Esophagus muscularis mucosa (tissue), 4 donors: ENCODE data around the gene MX2. TPM values are rescaled to one million over a fixed set of nuclear protein-coding genes. Genes with fewer than 3 reads are reported as not detected.

ENCODE experiments used
- DNase-seq: peaks from one replicate; pipeline ENCODE4 v3.0.0-alpha.2; 2017; ENCODE audit errors: extremely low spot score
- H3K27ac ChIP-seq, 4 donors: fragments of 200-600 bp; sonication (generic); replicated peaks in 1 of 4; 1 replicate in 3 of 4; 2 replicates in 1 of 4; pipeline ENCODE4 v1.5.1; 2016 to 2019; ENCODE audit warnings: mild to moderate bottlenecking in 1 of 4
- H3K27me3 ChIP-seq, 4 donors: fragments of 200-600 bp; sonication (generic); one replicate each; pipeline versions ENCODE4 v1.5.1 to v1.6.0; 2016 to 2019
- H3K36me3 ChIP-seq, 4 donors: fragments of 200-600 bp; sonication (generic); one replicate each; pipeline ENCODE4 v1.5.1; 2016 to 2019
- H3K4me1 ChIP-seq, 4 donors: fragments of 200-600 bp; sonication (generic); one replicate each; pipeline ENCODE4 v1.5.1; 2016 to 2019
- H3K4me3 ChIP-seq, 4 donors: fragments of 200-600 bp; sonication (generic); 1 replicate in 2 of 4; 2 replicates in 2 of 4; pipeline ENCODE4 v1.5.1; 2016 to 2019; ENCODE audit warnings: mild to moderate bottlenecking in 4 of 4, moderate library complexity in 1 of 4
- H3K9me3 ChIP-seq, 4 donors: fragments of 200-600 bp; sonication (generic); 1 replicate in 3 of 4; 2 replicates in 1 of 4; pipeline ENCODE4 v1.5.1; 2016 to 2019
- CTCF ChIP-seq, 3 experiments: fragments of 200-600 bp in 2 of 3; fragments of 450-650 bp in 1 of 3; sonication (generic) in 2 of 3; IDR thresholded peaks; one replicate each; pipeline ENCODE4 v1.5.1; 2017 to 2019; ENCODE audit warnings: antibody characterized with exemption in 3 of 3, mild to moderate bottlenecking in 2 of 3, moderate library complexity in 1 of 3
- EP300 ChIP-seq: sonication (generic); formaldehyde crosslinking; IDR thresholded peaks from one replicate; pipeline ENCODE4 v1.6.1; 2017; ENCODE audit warnings: antibody characterized with exemption
- POLR2A ChIP-seq: fragments of 450-650 bp; IDR thresholded peaks from one replicate; pipeline ENCODE4 v1.6.1; 2017; ENCODE audit warnings: antibody characterized with exemption, moderate library complexity, mild to moderate bottlenecking, low read depth
- POLR2AphosphoS5 ChIP-seq, 2 donors: sonication (generic); formaldehyde crosslinking; IDR thresholded peaks; one replicate each; pipeline ENCODE4 v1.6.1; 2017; ENCODE audit warnings: antibody characterized with exemption in 2 of 2
- WGBS: methylation state at CpG from one replicate; pipeline ENCODE4 v1.1.5; 2018; 5-methylcytosine and 5-hydroxymethylcytosine counted together
- intact Hi-C: fragments of 100-400 bp; cut with DNase I; formaldehyde crosslinking; loops from one replicate; pipeline ENCODE4 v1.15.1; 2023
- total RNA-seq, 4 donors: library from RNA; depleted of rRNA; stranded (reverse); fragments of >200 nt; gene quantifications; one replicate each; pipeline versions ENCODE4 v1.1.0 to v1.2.1, GENCODE V29; 2016

The MX2 gene
- total RNA-seq, 4 donors from 2014 or later, result 5.4 to 19.7 (median 7.0) TPM

GRCh38 chr21:41364308-41364707 lies 2.5 kb downstream of the MX2 start:
- Histone ChIP-seq H3K4me1 (peaks cover 9 to 58% (median 40%) of the 10 kb centered on the region in 4 donors), H3K36me3 (no peaks in the 10 kb centered on the region), H3K9me3 (no peaks in the 10 kb centered on the region), H3K27me3 (peaks cover 0 to 10% (median 2%) of the 10 kb centered on the region in 4 donors), H3K27ac (no peak overlapping the region), H3K4me3 (no peak overlapping the region)
- intact Hi-C loops, result no loop called here
- DNase-seq, result no peak
- no peak for TF ChIP-seq CTCF (IDR thresholded peaks at IDR 0.05)
- no peak for TF ChIP-seq POLR2A
- no peak for TF ChIP-seq EP300
- TF ChIP-seq POLR2AphosphoS5 (IDR thresholded peaks at IDR 0.05), result no peak
- 88% methylated on average over 6 of the region's 6 CpGs for WGBS

- Histone ChIP-seq H3K4me3 (no peak overlapping the region), H3K9me3 (no peaks in the 10 kb centered on the region), H3K36me3 (no peaks in the 10 kb centered on the region), H3K27ac (no peak overlapping the region), H3K4me1 (peaks cover 9 to 63% (median 41%) of the 10 kb centered on the region in 4 donors), H3K27me3 (peaks cover 0 to 22% (median 2%) of the 10 kb centered on the region in 4 donors)
- TF ChIP-seq CTCF (IDR thresholded peaks at IDR 0.05), result no peak
- TF ChIP-seq POLR2A, result no peak
- TF ChIP-seq EP300, result no peak
- no peak for TF ChIP-seq POLR2AphosphoS5 (IDR thresholded peaks at IDR 0.05)
- 98% methylated on average over 15 of the region's 15 CpGs for WGBS
- intact Hi-C loops, result no loop called here
- DNase-seq, result no peak
Observed at GRCh38 chr21:41365377-41366107, 3.7 kb downstream of the MX2 start.

GRCh38 chr21:41366522-41367151 lies 4.8 kb downstream of the MX2 start:
- intact Hi-C loops, result no loop called here
- TF ChIP-seq POLR2A (no peak), EP300 (no peak), CTCF (IDR thresholded peaks at IDR 0.05) (no peak), POLR2AphosphoS5 (IDR thresholded peaks at IDR 0.05) (no peak)
- Histone ChIP-seq H3K27ac (no peak overlapping the region), H3K4me3 (no peak overlapping the region), H3K27me3 (peaks cover 0 to 29% (median 2%) of the 10 kb centered on the region in 4 donors), H3K36me3 (no peaks in the 10 kb centered on the region), H3K4me1 (peaks cover 9 to 52% (median 30%) of the 10 kb centered on the region in 4 donors), H3K9me3 (no peaks in the 10 kb centered on the region)
- no peak for DNase-seq
- WGBS, result 81% methylated on average over 12 of the region's 12 CpGs

DNA sequence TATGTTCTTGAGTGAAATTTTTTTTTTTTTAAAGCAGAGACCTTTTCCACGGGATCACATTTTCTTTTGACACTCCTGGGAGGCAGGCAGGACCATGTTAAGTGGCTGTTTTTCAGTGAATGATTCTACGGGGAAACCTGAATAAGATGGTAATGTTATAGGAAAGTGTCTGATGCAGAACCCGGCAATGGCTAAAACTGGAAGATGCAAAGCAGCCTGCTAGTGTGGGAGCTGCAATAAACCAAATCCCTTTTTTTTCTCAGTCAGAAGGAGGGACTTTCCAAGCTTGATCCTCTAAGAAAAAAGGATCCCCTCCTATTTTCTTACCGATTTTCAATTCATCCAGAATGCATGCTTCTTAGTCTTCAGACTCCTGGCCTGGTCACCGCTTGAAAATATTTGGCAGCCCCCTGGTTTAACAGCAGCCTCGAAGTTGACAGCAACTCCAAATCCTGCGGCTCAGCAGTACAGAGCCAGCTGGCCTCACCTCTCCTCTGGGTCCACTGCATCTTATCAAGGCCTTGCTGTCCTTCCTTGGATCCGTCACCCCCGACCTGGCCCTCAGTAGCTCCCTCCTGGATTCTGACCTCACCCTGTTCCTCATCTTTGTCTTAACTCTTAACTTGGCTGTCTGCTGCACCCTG lies 5.6 kb downstream of the MX2 start:
- Histone ChIP-seq H3K27me3 (peaks cover 0 to 30% (median 2%) of the 10 kb centered on the region in 4 donors), H3K4me3 (no peak overlapping the region), H3K9me3 (no peaks in the 10 kb centered on the region), H3K36me3 (no peaks in the 10 kb centered on the region), H3K4me1 (peaks cover 9 to 51% (median 29%) of the 10 kb centered on the region in 4 donors), H3K27ac (peak overlapping the region in 1 of 4 donors; percentile 15)
- 56% methylated on average over 9 of the region's 9 CpGs for WGBS
- intact Hi-C loops, result no loop called here
- no peak for DNase-seq
- TF ChIP-seq POLR2A (no peak), POLR2AphosphoS5 (IDR thresholded peaks at IDR 0.05) (no peak), CTCF (IDR thresholded peaks at IDR 0.05) (no peak)
